GM23338 (cell line): Measurements from ENCODE around the gene MRPS31.

Source experiments
- CTCF ChIP-seq, 2 experiments: fragments of 200-600 bp in 1 of 2; sonication (generic) in 1 of 2; conservative IDR thresholded peaks; 2 replicates each; pipeline versions ENCODE4 v1.5.1 to v1.6.1; 2016 to 2017; ENCODE audit warnings: antibody characterized with exemption in 2 of 2, low read depth in 2 of 2, mild to moderate bottlenecking in 2 of 2, moderate library complexity in 1 of 2
- EZH2 ChIP-seq: fragments of 200-600 bp; sonication (generic); IDR thresholded peaks from one replicate; pipeline ENCODE4 v1.8.0; 2017; ENCODE audit warnings: antibody characterized with exemption, mild to moderate bottlenecking, low read depth; ENCODE audit not compliant: unreplicated experiment
- POLR2AphosphoS5 ChIP-seq: IDR thresholded peaks from 2 replicates; pipeline ENCODE4 v1.6.1; 2016; ENCODE audit warnings: antibody characterized with exemption, low read depth
- REST ChIP-seq: IDR thresholded peaks from one replicate; pipeline ENCODE4 v1.6.1; 2018; ENCODE audit warnings: antibody characterized with exemption; ENCODE audit not compliant: unreplicated experiment

- TF ChIP-seq EZH2 (no peak), CTCF (conservative IDR thresholded peaks at IDR 0.05; ENCODE audit: low read depth in 2 of 2) (no peak), REST (no peak), POLR2AphosphoS5 (no peak)
These were observed 38.5 kb upstream of the MRPS31 start for GRCh38 chr13:40809471-40809870.
